ENCODE measurements around the gene LMBRD2.
A peak's percentile ranks its signal among the peaks of the same experiment; 100 is the strongest.

The LMBRD2 gene

DNA sequence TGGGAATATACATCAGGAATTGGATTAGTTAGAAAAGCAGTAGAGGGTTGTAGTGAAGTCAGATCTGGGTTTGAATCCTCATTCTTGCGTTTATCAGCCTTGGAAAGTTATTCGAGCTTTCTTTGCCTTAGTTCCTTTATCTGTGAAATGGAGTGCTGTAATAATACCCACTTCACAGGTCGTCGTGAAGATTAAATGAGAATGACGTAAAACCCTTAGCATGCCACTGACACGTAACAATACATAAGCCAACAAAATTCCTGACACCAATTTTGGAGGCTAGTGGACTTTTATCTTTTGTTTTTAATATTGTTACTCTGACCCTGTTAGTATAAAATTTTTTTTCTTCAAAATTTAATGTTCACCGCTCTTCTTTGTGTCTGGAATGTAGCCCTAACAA lies 3.6 kb upstream of the LMBRD2 start:
- Histone ChIP-seq H3K9ac (no peak overlapping the region), H2AFZ (ENCODE audit: low read depth) (no peak overlapping the region), H3K4me3 (IDR thresholded peaks at IDR 0.05; ENCODE audit: insufficient read depth, low read depth, low read length) (no peak overlapping the region), H4K20me1 (ENCODE audit: insufficient read depth) (no peaks in the 10 kb centered on the region), H3K27me3 (ENCODE audit: insufficient read depth, low read depth) (no peaks in the 10 kb centered on the region), H3K4me1 (ENCODE audit: low read depth, poor library complexity, severe bottlenecking) (peaks cover 78% of the 10 kb centered on the region), H3K27ac (no peak overlapping the region), H3K4me2 (peak overlapping the region; percentile 49; the same call in 1 of the 2 replicates), H3K79me2 (ENCODE audit: insufficient read depth, low read depth) (peaks cover 81% of the 10 kb centered on the region), H3K36me3 (ENCODE audit: insufficient read depth) (peaks cover 4% of the 10 kb centered on the region; the same call in 1 of the 2 replicates)
- TF ChIP-seq, protein P1, sequence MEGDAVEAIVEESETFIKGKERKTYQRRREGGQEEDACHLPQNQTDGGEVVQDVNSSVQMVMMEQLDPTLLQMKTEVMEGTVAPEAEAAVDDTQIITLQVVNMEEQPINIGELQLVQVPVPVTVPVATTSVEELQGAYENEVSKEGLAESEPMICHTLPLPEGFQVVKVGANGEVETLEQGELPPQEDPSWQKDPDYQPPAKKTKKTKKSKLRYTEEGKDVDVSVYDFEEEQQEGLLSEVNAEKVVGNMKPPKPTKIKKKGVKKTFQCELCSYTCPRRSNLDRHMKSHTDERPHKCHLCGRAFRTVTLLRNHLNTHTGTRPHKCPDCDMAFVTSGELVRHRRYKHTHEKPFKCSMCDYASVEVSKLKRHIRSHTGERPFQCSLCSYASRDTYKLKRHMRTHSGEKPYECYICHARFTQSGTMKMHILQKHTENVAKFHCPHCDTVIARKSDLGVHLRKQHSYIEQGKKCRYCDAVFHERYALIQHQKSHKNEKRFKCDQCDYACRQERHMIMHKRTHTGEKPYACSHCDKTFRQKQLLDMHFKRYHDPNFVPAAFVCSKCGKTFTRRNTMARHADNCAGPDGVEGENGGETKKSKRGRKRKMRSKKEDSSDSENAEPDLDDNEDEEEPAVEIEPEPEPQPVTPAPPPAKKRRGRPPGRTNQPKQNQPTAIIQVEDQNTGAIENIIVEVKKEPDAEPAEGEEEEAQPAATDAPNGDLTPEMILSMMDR (conservative IDR thresholded peaks at IDR 0.05; ENCODE audit: low read depth, low read length) = no peak

DNA sequence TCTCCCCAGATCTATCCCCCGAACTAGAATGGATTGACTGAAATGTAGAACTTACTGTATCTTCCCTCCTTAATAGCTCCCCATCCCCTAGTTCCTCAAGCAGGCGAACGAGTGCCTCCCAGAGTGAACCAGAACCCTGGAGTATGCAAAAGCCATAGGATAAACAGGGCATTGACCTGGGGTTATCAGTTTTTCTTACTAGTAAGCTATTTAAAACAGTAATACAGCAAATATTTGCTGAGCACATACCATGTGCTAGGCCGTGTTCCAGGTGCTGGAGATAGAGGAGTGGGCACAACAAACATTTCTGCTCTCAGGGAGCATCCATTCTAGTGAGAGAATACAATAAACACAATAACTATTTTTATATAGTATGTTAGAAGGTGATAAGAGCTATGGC lies 2.0 kb upstream of the LMBRD2 start:
- H2AFZ ChIP-seq (ENCODE audit: low read depth) = no peak overlapping the region
- no peaks in the 10 kb centered on the region for H3K27me3 ChIP-seq (ENCODE audit: insufficient read depth, low read depth)
- no peak overlapping the region for H3K4me3 ChIP-seq (IDR thresholded peaks at IDR 0.05; ENCODE audit: insufficient read depth, low read depth, low read length)
- H3K36me3 ChIP-seq (ENCODE audit: insufficient read depth) = peaks cover 4% of the 10 kb centered on the region; the same call in 1 of the 2 replicates
- no peak overlapping the region for H3K9ac ChIP-seq
- peaks cover 81% of the 10 kb centered on the region for H3K79me2 ChIP-seq (ENCODE audit: insufficient read depth, low read depth)
- H3K4me1 ChIP-seq (ENCODE audit: low read depth, poor library complexity, severe bottlenecking) = peaks cover 71% of the 10 kb centered on the region
- TF ChIP-seq, protein P1 (conservative IDR thresholded peaks at IDR 0.05; ENCODE audit: low read depth, low read length) = no peak
- peak overlapping the region; percentile 78 for H3K4me2 ChIP-seq
- no peak overlapping the region for H3K27ac ChIP-seq
- no peaks in the 10 kb centered on the region for H4K20me1 ChIP-seq (ENCODE audit: insufficient read depth)

DNA sequence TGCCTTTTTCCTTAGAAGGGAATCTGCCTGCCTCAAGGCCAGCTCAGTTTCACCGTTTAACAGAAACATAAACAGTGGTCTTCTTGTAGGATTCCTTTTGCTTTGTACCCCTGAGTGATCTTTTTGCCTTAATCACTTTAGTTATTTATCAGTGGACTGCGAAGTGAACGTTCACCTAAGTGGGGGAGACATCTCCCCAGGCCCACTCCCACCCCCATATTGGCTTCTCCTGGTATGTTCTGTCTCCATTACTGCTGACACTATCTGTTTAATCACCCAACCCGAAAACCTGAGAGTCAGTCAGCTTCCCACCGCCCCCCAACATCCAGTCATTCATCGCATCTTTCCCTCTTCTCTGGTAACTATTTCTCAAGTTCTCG lies 1.6 kb upstream of the LMBRD2 start:
- Histone ChIP-seq H3K4me3 (IDR thresholded peaks at IDR 0.05; ENCODE audit: insufficient read depth, low read depth, low read length) (no peak overlapping the region), H3K9ac (no peak overlapping the region; the same call in 1 of the 2 replicates), H3K4me1 (ENCODE audit: low read depth, poor library complexity, severe bottlenecking) (peaks cover 71% of the 10 kb centered on the region), H2AFZ (ENCODE audit: low read depth) (no peak overlapping the region), H3K27ac (no peak overlapping the region), H3K27me3 (ENCODE audit: insufficient read depth, low read depth) (no peaks in the 10 kb centered on the region), H3K79me2 (ENCODE audit: insufficient read depth, low read depth) (peaks cover 81% of the 10 kb centered on the region), H4K20me1 (ENCODE audit: insufficient read depth) (no peaks in the 10 kb centered on the region), H3K36me3 (ENCODE audit: insufficient read depth) (peaks cover 4% of the 10 kb centered on the region; the same call in 1 of the 2 replicates), H3K4me2 (peak overlapping the region; percentile 78)
- TF ChIP-seq, protein P1 (conservative IDR thresholded peaks at IDR 0.05; ENCODE audit: low read depth, low read length) = no peak

DNA sequence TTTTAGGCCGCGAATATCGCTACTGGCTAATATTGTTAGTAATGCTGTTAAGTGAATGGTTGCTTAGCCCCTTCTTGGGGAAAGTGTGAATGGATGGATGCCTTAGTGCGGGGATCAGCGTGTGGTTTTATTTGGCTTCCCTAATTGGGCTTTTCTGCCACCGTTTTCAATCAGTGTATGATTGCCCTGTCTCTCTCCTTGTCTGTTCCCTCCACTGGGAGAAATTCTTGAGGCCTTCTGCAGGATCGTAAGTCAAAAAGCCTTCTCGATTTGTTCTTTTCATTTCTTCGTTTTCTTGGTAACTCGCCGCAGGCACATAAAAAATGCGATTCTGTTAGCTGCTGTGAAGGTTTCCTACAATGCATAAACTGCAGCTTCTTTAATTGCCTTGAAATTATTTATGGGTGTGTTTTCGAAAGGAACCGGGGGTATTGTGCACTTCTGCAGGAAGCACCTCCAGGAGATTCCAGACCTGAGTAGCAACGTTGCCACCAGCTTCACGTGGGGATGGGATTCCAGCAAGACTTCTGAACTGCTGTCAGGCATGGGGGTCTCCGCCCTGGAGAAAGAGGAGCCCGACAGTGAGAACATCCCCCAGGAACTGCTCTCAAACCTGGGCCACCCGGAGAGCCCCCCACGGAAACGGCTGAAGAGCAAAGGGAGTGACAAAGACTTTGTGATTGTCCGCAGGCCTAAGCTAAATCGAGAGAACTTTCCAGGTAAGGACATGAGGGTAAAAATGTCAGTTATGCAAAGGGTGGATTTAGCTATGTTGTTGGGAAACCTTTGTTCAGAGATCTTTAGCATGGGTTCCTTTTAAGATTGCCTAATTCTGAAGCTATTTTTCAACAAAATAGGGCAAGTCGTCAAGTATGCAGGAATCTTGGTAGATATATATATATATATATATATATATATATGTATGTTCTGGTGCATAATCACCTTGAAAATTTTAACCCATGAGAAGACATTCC lies 924 bp upstream of the LMBRD2 start:
- H4K20me1 ChIP-seq (ENCODE audit: insufficient read depth) = no peaks in the 10 kb centered on the region
- no peaks in the 10 kb centered on the region for H3K27me3 ChIP-seq (ENCODE audit: insufficient read depth, low read depth)
- H3K9ac ChIP-seq = peak overlapping the region; percentile 65
- peaks cover 68% of the 10 kb centered on the region for H3K4me1 ChIP-seq (ENCODE audit: low read depth, poor library complexity, severe bottlenecking)
- H3K36me3 ChIP-seq (ENCODE audit: insufficient read depth) = peaks cover 4% of the 10 kb centered on the region; the same call in 1 of the 2 replicates
- peak overlapping the region; percentile 26 for H3K4me3 ChIP-seq (IDR thresholded peaks at IDR 0.05; ENCODE audit: insufficient read depth, low read depth, low read length)
- peak overlapping the region; percentile 65 for H2AFZ ChIP-seq (ENCODE audit: low read depth)
- TF ChIP-seq, protein P1 (conservative IDR thresholded peaks at IDR 0.05; ENCODE audit: low read depth, low read length) = no peak
- H3K79me2 ChIP-seq (ENCODE audit: insufficient read depth, low read depth) = peaks cover 77% of the 10 kb centered on the region
- peak overlapping the region; percentile 78 for H3K4me2 ChIP-seq
- H3K27ac ChIP-seq = peak overlapping the region; percentile 38; the same call in 1 of the 2 replicates
